ENCODE data around the gene MAP1LC3B.

MAP1LC3B gene

DNA sequence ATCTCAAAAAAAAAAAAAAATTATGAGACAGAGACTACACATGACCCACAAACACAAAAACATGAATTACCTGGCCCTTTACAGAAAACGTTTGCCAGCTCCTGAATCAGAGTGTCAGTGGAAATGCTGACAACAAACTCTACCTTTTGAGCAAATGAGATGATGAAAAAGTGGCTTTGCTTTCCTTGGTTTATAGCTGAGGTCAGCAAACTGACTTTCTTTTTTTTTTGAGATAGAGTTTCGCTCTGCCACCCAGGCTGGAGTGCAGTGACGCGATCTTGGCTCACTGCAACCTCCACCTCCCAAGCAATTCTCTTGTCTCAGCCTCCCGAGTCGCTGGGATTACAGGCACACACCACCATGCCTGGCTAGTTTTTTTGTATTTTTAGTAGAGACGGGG, 54.3 kb downstream of the MAP1LC3B start:
- TF ChIP-seq POLR2AphosphoS5 (IDR thresholded peaks at IDR 0.05; ENCODE audit: low read depth, low read length) (no peak), FOXP2 (optimal IDR thresholded peaks at IDR 0.05; ENCODE audit: borderline replicate concordance, extremely low read depth, extremely low read length, insufficient read depth) (no peak), REST (IDR thresholded peaks at IDR 0.05; ENCODE audit: insufficient read depth in 1 of 2, low read depth in 2 of 2, low read length in 2 of 2) (no peak), SIN3A (IDR thresholded peaks at IDR 0.05; ENCODE audit: borderline replicate concordance, insufficient read depth, low read length) (no peak), TAF1 (IDR thresholded peaks at IDR 0.05; ENCODE audit: borderline replicate concordance, insufficient read depth, low read length) (no peak)

DNA sequence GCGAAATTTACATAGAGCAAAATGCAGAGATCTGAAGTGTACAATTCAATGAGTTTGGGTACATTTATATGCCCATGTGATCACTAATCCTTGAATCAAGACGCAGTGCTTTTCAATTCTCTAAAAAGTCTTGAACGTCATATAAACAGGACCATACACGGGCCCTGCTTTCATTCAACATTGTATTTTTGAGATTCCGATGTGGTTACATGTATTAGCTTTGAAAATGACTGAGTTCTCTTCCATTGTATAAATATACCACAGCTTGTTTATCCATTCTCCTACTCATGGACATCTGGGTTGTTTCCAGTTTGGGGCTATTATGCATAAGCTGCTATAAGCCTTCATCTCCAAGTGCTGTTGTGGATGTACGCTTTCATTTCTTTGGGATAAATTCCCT, 55.2 kb downstream of the MAP1LC3B start:
- TF ChIP-seq SIN3A (IDR thresholded peaks at IDR 0.05; ENCODE audit: borderline replicate concordance, insufficient read depth, low read length), result no peak
- no peak for TF ChIP-seq POLR2AphosphoS5 (IDR thresholded peaks at IDR 0.05; ENCODE audit: low read depth, low read length)
- no peak for TF ChIP-seq TAF1 (IDR thresholded peaks at IDR 0.05; ENCODE audit: borderline replicate concordance, insufficient read depth, low read length)
- TF ChIP-seq REST (IDR thresholded peaks at IDR 0.05; ENCODE audit: insufficient read depth in 1 of 2, low read depth in 2 of 2, low read length in 2 of 2), result no peak
- no peak for TF ChIP-seq FOXP2 (optimal IDR thresholded peaks at IDR 0.05; ENCODE audit: borderline replicate concordance, extremely low read depth, extremely low read length, insufficient read depth)

- TF ChIP-seq POLR2AphosphoS5 (IDR thresholded peaks at IDR 0.05; ENCODE audit: low read depth, low read length) (no peak), REST (IDR thresholded peaks at IDR 0.05; ENCODE audit: insufficient read depth in 1 of 2, low read depth in 2 of 2, low read length in 2 of 2) (no peak), SIN3A (IDR thresholded peaks at IDR 0.05; ENCODE audit: borderline replicate concordance, insufficient read depth, low read length) (no peak)
These were observed 56.7 kb downstream of the MAP1LC3B start for GRCh38 chr16:87448866-87449265.

DNA sequence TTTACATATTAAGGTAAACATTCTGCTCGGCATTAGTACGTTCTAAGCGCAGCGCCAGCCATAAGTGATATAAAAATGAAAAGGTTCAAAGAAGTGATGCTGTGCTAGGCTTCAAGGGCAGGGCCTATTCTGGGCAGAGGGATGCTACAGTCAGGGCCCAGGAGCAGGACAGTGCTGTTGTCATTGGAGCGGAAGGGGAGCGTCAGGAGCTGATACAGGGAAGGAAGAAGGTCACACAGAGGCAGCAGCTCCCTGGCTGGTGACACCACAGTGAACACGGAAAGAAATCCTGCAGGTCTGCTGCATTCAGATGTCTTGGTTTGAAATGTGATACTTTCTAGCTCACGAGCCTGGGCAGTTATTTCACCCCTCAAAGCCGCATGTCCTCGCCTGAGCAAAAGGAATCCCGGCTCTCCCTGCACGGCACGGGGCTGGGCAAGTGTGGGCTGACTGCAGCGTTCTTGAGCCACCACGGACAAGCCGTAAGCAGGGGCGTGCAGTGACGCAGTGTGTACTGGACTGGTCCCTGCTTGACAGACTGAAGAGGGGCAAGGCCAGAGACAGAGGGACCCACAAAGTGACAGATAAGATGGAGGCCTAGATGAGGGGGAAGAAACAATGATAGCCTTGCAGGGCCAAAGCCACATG, 59.6 kb downstream of the MAP1LC3B start:
- TF ChIP-seq TAF1 (IDR thresholded peaks at IDR 0.05; ENCODE audit: borderline replicate concordance, insufficient read depth, low read length) (no peak), SIN3A (IDR thresholded peaks at IDR 0.05; ENCODE audit: borderline replicate concordance, insufficient read depth, low read length) (no peak), POLR2AphosphoS5 (IDR thresholded peaks at IDR 0.05; ENCODE audit: low read depth, low read length) (no peak), REST (IDR thresholded peaks at IDR 0.05; ENCODE audit: insufficient read depth in 1 of 2, low read depth in 2 of 2, low read length in 2 of 2) (no peak), FOXP2 (optimal IDR thresholded peaks at IDR 0.05; ENCODE audit: borderline replicate concordance, extremely low read depth, extremely low read length, insufficient read depth) (no peak)

GRCh38 chr16:87453326-87453725, 61.2 kb downstream of the MAP1LC3B start:
- no peak for TF ChIP-seq REST (IDR thresholded peaks at IDR 0.05; ENCODE audit: insufficient read depth in 1 of 2, low read depth in 2 of 2, low read length in 2 of 2)
- TF ChIP-seq TAF1 (IDR thresholded peaks at IDR 0.05; ENCODE audit: borderline replicate concordance, insufficient read depth, low read length), result no peak
- no peak for TF ChIP-seq FOXP2 (optimal IDR thresholded peaks at IDR 0.05; ENCODE audit: borderline replicate concordance, extremely low read depth, extremely low read length, insufficient read depth)
- TF ChIP-seq POLR2AphosphoS5 (IDR thresholded peaks at IDR 0.05; ENCODE audit: low read depth, low read length), result no peak
- no peak for TF ChIP-seq SIN3A (IDR thresholded peaks at IDR 0.05; ENCODE audit: borderline replicate concordance, insufficient read depth, low read length)

Measured in PFSK-1 (cell line).